Upper lobe of left lung (tissue), 6 donors: Measurements from ENCODE around the gene PTGIS. TPM values are rescaled to one million over a fixed set of nuclear protein-coding genes. Genes with fewer than 3 reads are reported as not detected.

Source experiments
- ATAC-seq, 2 donors: fragments of 200-7000 bp; cut with Tn5 transposase; one replicate each; pipeline ENCODE4 v1.9.1; 2022; ENCODE audit warnings: mild to moderate bottlenecking in 2 of 2, moderate library complexity in 2 of 2; ENCODE audit not compliant: low FRiP score in 2 of 2
- DNase-seq, 2 donors: peaks; one replicate each; pipeline ENCODE4 v3.0.0-alpha.2; 2019 to 2020
- H3K27ac ChIP-seq, 4 donors: fragments of 200-600 bp; sonication (generic); one replicate each; pipeline ENCODE4 v1.5.1; 2016 to 2019
- H3K27me3 ChIP-seq, 4 donors: fragments of 200-600 bp; sonication (generic); one replicate each; pipeline ENCODE4 v1.5.1; 2017 to 2019
- H3K36me3 ChIP-seq, 4 donors: fragments of 200-600 bp; sonication (generic); one replicate each; pipeline ENCODE4 v1.5.1; 2016 to 2019
- H3K4me1 ChIP-seq, 4 donors: fragments of 200-600 bp; sonication (generic); one replicate each; pipeline ENCODE4 v1.5.1; 2018 to 2019
- H3K4me3 ChIP-seq, 4 donors: fragments of 200-600 bp; sonication (generic); one replicate each; pipeline ENCODE4 v1.5.1; 2017 to 2019; ENCODE audit warnings: mild to moderate bottlenecking in 2 of 4, moderate library complexity in 1 of 4
- H3K9me3 ChIP-seq, 4 donors: fragments of 200-600 bp; sonication (generic); one replicate each; pipeline ENCODE4 v1.5.1; 2018 to 2019
- EP300 ChIP-seq, 4 donors: sonication (generic); formaldehyde crosslinking; IDR thresholded peaks; one replicate each; pipeline ENCODE4 v1.5.1; 2017; ENCODE audit warnings: antibody characterized with exemption in 4 of 4, control low read depth in 2 of 4
- POLR2A ChIP-seq, 4 donors: fragments of 450-650 bp; IDR thresholded peaks; one replicate each; pipeline ENCODE4 v1.5.1; 2016 to 2017; ENCODE audit warnings: antibody characterized with exemption in 4 of 4, mild to moderate bottlenecking in 2 of 4
- POLR2AphosphoS5 ChIP-seq, 2 donors: sonication (generic); formaldehyde crosslinking; IDR thresholded peaks; one replicate each; pipeline ENCODE4 v1.5.1; 2017; ENCODE audit warnings: antibody characterized with exemption in 2 of 2
- WGBS, 2 donors: methylation state at CpG; one replicate each; pipeline ENCODE4 v1.1.5; 2017 to 2018; 5-methylcytosine and 5-hydroxymethylcytosine counted together
- total RNA-seq, 6 donors: library from RNA; depleted of rRNA in 4 of 6; stranded (reverse); fragments of >200 nt in 4 of 6; gene quantifications; one replicate each; pipeline versions ENCODE4 v1.1.0 to v1.2.1, GENCODE V29; 2016 to 2021
- TF ChIP-seq, protein P1 (sequence below), 6 experiments: fragments of 450-650 bp in 4 of 6; fragments of 200-600 bp in 2 of 6; sonication (generic) in 2 of 6; IDR thresholded peaks; one replicate each; pipeline ENCODE4 v1.5.1; 2016 to 2019; ENCODE audit warnings: antibody characterized with exemption in 6 of 6
- donor health status: DM: no; HTN: no; CAD: no; lungs with moderate emphysema.
- donor health status: DM: no; HTN: yes; CAD: no; lungs with severe emphysema.

The PTGIS gene
- total RNA-seq, 6 donors from 2014 or later = 8.2 to 71.4 (median 18.4) TPM

DNA sequence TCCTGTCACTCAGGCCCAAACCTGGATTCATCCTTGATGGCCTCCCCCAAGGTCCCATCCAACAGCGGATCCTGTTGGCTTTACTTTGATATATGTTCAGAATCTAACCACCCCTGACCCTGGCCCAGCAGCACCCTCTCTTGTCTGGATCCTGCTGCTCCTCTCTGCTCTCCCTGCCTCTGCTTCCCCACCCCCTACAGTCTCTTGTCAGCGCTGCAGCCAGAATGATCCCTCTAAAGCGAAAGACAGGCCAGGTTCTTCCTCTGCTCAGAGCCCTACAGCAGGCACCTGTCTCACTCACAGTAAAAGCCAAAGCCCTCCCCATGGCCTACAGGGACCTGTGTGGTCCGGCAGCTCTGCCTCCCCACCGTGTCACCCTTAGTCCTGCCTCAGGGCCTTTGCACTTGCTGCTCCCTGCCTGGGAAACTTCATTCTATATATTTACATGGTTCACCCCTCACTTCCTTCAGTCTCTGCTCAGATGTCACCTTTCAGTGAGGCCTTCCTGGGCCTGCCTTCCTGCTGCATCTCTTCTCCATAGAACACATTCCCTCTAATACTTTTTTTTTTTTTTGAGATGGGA is 48.1 kb downstream of the PTGIS start:
- ATAC-seq = no peak
- DNase-seq = no peak

DNA sequence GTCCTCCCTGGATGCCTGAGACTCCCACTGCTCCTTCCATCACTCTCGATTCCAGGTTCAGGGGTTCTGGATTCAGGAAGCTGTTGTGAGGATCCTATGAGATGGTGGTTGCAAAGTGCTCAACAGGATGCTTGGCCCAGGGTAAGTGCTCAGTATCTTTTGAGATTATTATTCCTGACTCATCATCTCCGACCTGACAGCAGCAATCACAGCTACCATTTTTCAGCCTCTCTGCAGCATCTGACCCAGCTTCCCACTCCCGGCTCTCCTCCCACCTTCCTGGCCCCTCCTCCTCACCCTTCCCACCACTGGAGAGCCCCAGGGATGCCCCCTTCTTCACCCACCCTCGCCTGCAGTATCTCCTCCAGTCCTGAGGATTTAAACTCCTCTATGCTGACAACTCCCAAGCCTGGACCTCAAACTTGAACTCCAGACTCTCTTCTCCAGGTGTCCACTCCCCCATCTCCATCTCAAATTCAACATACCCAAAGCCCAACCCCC is 48.7 kb downstream of the PTGIS start:
- ATAC-seq = no peak
- Histone ChIP-seq H3K9me3 (peaks cover 0 to 1% (median 0%) of the 10 kb centered on the region in 4 donors), H3K4me1 (no peaks in the 10 kb centered on the region), H3K27me3 (no peaks in the 10 kb centered on the region), H3K27ac (no peak overlapping the region), H3K36me3 (no peaks in the 10 kb centered on the region), H3K4me3 (no peak overlapping the region)
- TF ChIP-seq POLR2AphosphoS5 (IDR thresholded peaks at IDR 0.05) (no peak), EP300 (IDR thresholded peaks at IDR 0.05) (no peak), POLR2A (IDR thresholded peaks at IDR 0.05) (no peak)
- TF ChIP-seq, protein P1, sequence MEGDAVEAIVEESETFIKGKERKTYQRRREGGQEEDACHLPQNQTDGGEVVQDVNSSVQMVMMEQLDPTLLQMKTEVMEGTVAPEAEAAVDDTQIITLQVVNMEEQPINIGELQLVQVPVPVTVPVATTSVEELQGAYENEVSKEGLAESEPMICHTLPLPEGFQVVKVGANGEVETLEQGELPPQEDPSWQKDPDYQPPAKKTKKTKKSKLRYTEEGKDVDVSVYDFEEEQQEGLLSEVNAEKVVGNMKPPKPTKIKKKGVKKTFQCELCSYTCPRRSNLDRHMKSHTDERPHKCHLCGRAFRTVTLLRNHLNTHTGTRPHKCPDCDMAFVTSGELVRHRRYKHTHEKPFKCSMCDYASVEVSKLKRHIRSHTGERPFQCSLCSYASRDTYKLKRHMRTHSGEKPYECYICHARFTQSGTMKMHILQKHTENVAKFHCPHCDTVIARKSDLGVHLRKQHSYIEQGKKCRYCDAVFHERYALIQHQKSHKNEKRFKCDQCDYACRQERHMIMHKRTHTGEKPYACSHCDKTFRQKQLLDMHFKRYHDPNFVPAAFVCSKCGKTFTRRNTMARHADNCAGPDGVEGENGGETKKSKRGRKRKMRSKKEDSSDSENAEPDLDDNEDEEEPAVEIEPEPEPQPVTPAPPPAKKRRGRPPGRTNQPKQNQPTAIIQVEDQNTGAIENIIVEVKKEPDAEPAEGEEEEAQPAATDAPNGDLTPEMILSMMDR (IDR thresholded peaks at IDR 0.05) = no peak
- no peak for DNase-seq
- WGBS, 2 donors = 69 to 70% methylated on average over 4 of the region's 4 CpGs

More for the DNA sequence above, 48.1 kb downstream of the PTGIS start:
- Histone ChIP-seq H3K27me3 (no peaks in the 10 kb centered on the region), H3K9me3 (peaks cover 0 to 6% (median 0%) of the 10 kb centered on the region in 4 donors), H3K4me3 (no peak overlapping the region), H3K36me3 (no peaks in the 10 kb centered on the region), H3K27ac (no peak overlapping the region), H3K4me1 (no peaks in the 10 kb centered on the region)
- TF ChIP-seq POLR2A (IDR thresholded peaks at IDR 0.05) (no peak), POLR2AphosphoS5 (IDR thresholded peaks at IDR 0.05) (no peak), EP300 (IDR thresholded peaks at IDR 0.05) (no peak)
- TF ChIP-seq, protein P1 (IDR thresholded peaks at IDR 0.05) = no peak
- WGBS, 2 donors = 82 to 91% methylated on average over 5 of the region's 5 CpGs

DNA sequence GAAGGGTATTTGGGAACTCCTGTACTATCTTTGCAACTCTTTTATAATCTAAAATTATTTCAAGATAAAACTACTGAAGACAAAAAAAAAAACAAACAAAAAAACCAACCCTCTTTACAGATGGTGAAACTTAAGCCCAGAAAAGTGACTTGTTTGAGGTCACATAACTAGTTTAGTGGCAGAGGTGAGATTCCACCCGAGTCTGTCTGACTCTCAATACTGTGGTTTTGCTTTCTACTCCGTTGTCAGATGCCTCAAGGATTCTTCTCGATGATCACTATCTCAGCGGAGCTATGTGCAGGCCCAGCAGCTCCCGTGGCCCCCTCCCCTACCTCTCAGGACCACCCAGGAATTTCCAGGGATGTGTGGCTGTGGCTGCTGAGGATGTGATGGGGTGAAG is 49.4 kb downstream of the PTGIS start:
- H3K36me3 ChIP-seq = no peaks in the 10 kb centered on the region
- H3K4me3 ChIP-seq = no peak overlapping the region
- H3K27me3 ChIP-seq = no peaks in the 10 kb centered on the region
- TF ChIP-seq EP300 (IDR thresholded peaks at IDR 0.05) (no peak), POLR2AphosphoS5 (IDR thresholded peaks at IDR 0.05) (no peak), POLR2A (IDR thresholded peaks at IDR 0.05) (no peak)
- TF ChIP-seq, protein P1 (IDR thresholded peaks at IDR 0.05) = no peak
- DNase-seq (no peak), ATAC-seq (no peak)
- no peaks in the 10 kb centered on the region for H3K9me3 ChIP-seq
- WGBS, 2 donors = 50 to 64% methylated on average over 4 to 5 of the region's 5 CpGs
- H3K27ac ChIP-seq = no peak overlapping the region
- H3K4me1 ChIP-seq = no peaks in the 10 kb centered on the region

DNA sequence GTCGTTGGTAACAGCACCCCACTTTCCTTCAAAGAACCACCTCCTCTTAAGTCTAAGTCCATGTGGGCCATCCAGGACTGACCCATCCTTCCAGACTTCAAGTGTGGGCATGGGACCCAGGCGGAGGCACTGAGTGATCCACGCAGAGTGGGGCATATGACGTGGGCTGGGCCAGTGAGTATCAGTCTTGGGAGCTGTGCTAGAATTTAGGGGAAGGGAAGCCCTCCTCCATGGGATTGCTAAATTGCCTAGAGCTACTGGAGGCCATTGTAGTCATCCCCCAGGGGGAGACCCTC is 50.2 kb downstream of the PTGIS start:
- 89 to 100% methylated on average over 4 of the region's 4 CpGs for WGBS, 2 donors
- DNase-seq = no peak

More for the DNA sequence above, 50.2 kb downstream of the PTGIS start:
- Histone ChIP-seq H3K27me3 (no peaks in the 10 kb centered on the region), H3K4me1 (no peaks in the 10 kb centered on the region), H3K27ac (no peak overlapping the region), H3K9me3 (no peaks in the 10 kb centered on the region), H3K4me3 (no peak overlapping the region), H3K36me3 (no peaks in the 10 kb centered on the region)
- no peak for ATAC-seq
- no peak for TF ChIP-seq POLR2A (IDR thresholded peaks at IDR 0.05)
- no peak for TF ChIP-seq EP300 (IDR thresholded peaks at IDR 0.05)
- no peak for TF ChIP-seq POLR2AphosphoS5 (IDR thresholded peaks at IDR 0.05)
- TF ChIP-seq, protein P1 (IDR thresholded peaks at IDR 0.05) = no peak
